Neural cell (in vitro differentiated cells): ENCODE data around the gene WDR20. TPM values are rescaled to one million over a fixed set of nuclear protein-coding genes. Genes with fewer than 3 reads are reported as not detected.

Source experiments
- H2AFZ ChIP-seq: fragments of 200-600, 300-800 bp; sonication (generic), shearing (Covaris generic); 2 replicates; pipeline ENCODE4 v1.6.0; 2014; ENCODE audit warnings: low read depth, mild to moderate bottlenecking, antibody characterized with exemption, low read length, moderate library complexity
- H3F3A ChIP-seq: fragments of 200-600 bp; shearing (Covaris generic); 2 replicates; pipeline ENCODE4 v1.6.1; 2016; ENCODE audit warnings: mild to moderate bottlenecking, moderate library complexity, mixed read lengths, antibody characterized with exemption, low read length; ENCODE audit not compliant: insufficient read depth, poor library complexity, severe bottlenecking
- H3K27ac ChIP-seq: fragments of 200-600, 300-800 bp; sonication (generic), shearing (Covaris generic); 2 replicates; pipeline ENCODE4 v1.5.1; 2014; ENCODE audit warnings: mild to moderate bottlenecking, low read length, moderate library complexity
- H3K27me3 ChIP-seq: fragments of 300-800, 200-600 bp; sonication (generic), shearing (Covaris generic); 2 replicates; pipeline ENCODE4 v1.6.0; 2014; ENCODE audit warnings: mild to moderate bottlenecking, low read depth, low read length, moderate library complexity; ENCODE audit not compliant: insufficient read depth
- H3K36me3 ChIP-seq: fragments of 300-800, 200-600 bp; sonication (generic), shearing (Covaris generic); 2 replicates; pipeline ENCODE4 v1.5.1; 2014; ENCODE audit warnings: mild to moderate bottlenecking, antibody characterized with exemption, low read length, moderate library complexity; ENCODE audit not compliant: insufficient read depth
- H3K4me2 ChIP-seq: fragments of 300-800, 200-600 bp; sonication (generic), shearing (Covaris generic); 2 replicates; pipeline ENCODE4 v1.6.0; 2014; ENCODE audit warnings: mild to moderate bottlenecking, low read length
- H3K4me3 ChIP-seq: fragments of 300-800, 200-600 bp; sonication (generic), shearing (Covaris generic); 2 replicates; pipeline ENCODE4 v1.5.1; 2014; ENCODE audit warnings: mild to moderate bottlenecking, low read length, moderate library complexity
- H3K79me2 ChIP-seq: fragments of 200-600 bp; shearing (Covaris generic); replicated peaks from 2 replicates; pipeline ENCODE4 v1.6.0; 2014; ENCODE audit warnings: mild to moderate bottlenecking, low read length, moderate library complexity; ENCODE audit not compliant: insufficient read depth
- H3K9ac ChIP-seq: fragments of 300-800, 200-600 bp; sonication (generic), shearing (Covaris generic); 2 replicates; pipeline ENCODE4 v1.6.1; 2016; ENCODE audit warnings: mild to moderate bottlenecking, low read length, mixed read lengths
- H3K9me2 ChIP-seq: fragments of 200-600 bp; shearing (Covaris generic); 2 replicates; pipeline ENCODE4 v1.6.1; 2016; ENCODE audit warnings: mild to moderate bottlenecking, low read length, mixed read lengths; ENCODE audit not compliant: insufficient read depth
- H3K9me3 ChIP-seq: fragments of 200-600, 300-800 bp; sonication (generic), shearing (Covaris generic); 2 replicates; pipeline ENCODE4 v1.6.1; 2016; ENCODE audit warnings: mild to moderate bottlenecking, mixed run types, low read length, moderate library complexity, mixed read lengths
- H4K20me1 ChIP-seq: fragments of 200-600 bp; shearing (Covaris generic); 2 replicates; pipeline ENCODE4 v1.6.1; 2016; ENCODE audit warnings: mild to moderate bottlenecking, mixed run types; ENCODE audit not compliant: insufficient read depth
- CTCF ChIP-seq: fragments of 450-650 bp; IDR thresholded peaks from 2 replicates; pipeline ENCODE4 v1.5.1; 2014; ENCODE audit warnings: antibody characterized with exemption, mild to moderate bottlenecking, moderate library complexity; ENCODE audit not compliant: poor library complexity, severe bottlenecking
- EZH2 ChIP-seq: fragments of 200-600, 300-800 bp; shearing (Covaris generic), sonication (generic); IDR thresholded peaks from 2 replicates; pipeline ENCODE4 v1.6.1; 2014; ENCODE audit warnings: antibody characterized with exemption, low read length, borderline replicate concordance, mild to moderate bottlenecking; ENCODE audit not compliant: insufficient read depth, poor library complexity, severe bottlenecking
- MXI1 ChIP-seq: fragments of 450-650 bp; conservative IDR thresholded peaks from 2 replicates; pipeline ENCODE4 v1.6.1; 2014; ENCODE audit warnings: antibody characterized with exemption, mild to moderate bottlenecking; ENCODE audit not compliant: poor library complexity, severe bottlenecking
- POLR2AphosphoS5 ChIP-seq: IDR thresholded peaks from 2 replicates; pipeline ENCODE4 v1.6.1; 2012
- RAD21 ChIP-seq: fragments of 450-650 bp; conservative IDR thresholded peaks from 2 replicates; pipeline ENCODE4 v1.6.1; 2014; ENCODE audit warnings: antibody characterized with exemption, mild to moderate bottlenecking, moderate library complexity
- REST ChIP-seq: IDR thresholded peaks from 2 replicates; pipeline ENCODE4 v1.6.1; 2012; ENCODE audit warnings: borderline replicate concordance
- SMC3 ChIP-seq: fragments of 450-650 bp; conservative IDR thresholded peaks from 2 replicates; pipeline ENCODE4 v1.6.1; 2014; ENCODE audit warnings: antibody characterized with exemption, mild to moderate bottlenecking, moderate library complexity; ENCODE audit not compliant: poor library complexity
- TAF1 ChIP-seq: IDR thresholded peaks from 2 replicates; pipeline ENCODE4 v1.6.1; 2012; ENCODE audit warnings: low read depth
- polyA plus RNA-seq: library from polyadenylated mRNA; depleted of rRNA; stranded (reverse); fragments of >200 nt; gene quantifications from 2 replicates; pipeline ENCODE4 v1.2.3, GENCODE V29; 2014

WDR20 gene
- polyA plus RNA-seq, 1 donor from 2014 or later: 28.6 TPM

GRCh38 chr14:102220031-102220430, 80.3 kb downstream of the WDR20 start:
- Histone ChIP-seq H2AFZ (no peak overlapping the region), H3K9me2 (no peaks in the 10 kb centered on the region), H3K9me3 (no peaks in the 10 kb centered on the region), H3K27me3 (no peaks in the 10 kb centered on the region), H4K20me1 (no peaks in the 10 kb centered on the region), H3K4me2 (no peak overlapping the region), H3F3A (no peaks in the 10 kb centered on the region), H3K36me3 (no peaks in the 10 kb centered on the region), H3K79me2 (no peaks in the 10 kb centered on the region), H3K9ac (no peak overlapping the region), H3K4me3 (no peak overlapping the region), H3K27ac (no peak overlapping the region)
- no peak for TF ChIP-seq POLR2AphosphoS5
- TF ChIP-seq SMC3: no peak
- no peak for TF ChIP-seq MXI1
- no peak for TF ChIP-seq TAF1
- TF ChIP-seq REST: no peak
- no peak for TF ChIP-seq EZH2
- TF ChIP-seq RAD21: no peak
- TF ChIP-seq CTCF: no peak

- Histone ChIP-seq H3K4me2 (no peak overlapping the region), H3K27ac (peak overlapping the region; percentile 41), H3K36me3 (no peaks in the 10 kb centered on the region), H3K27me3 (no peaks in the 10 kb centered on the region), H3F3A (no peaks in the 10 kb centered on the region), H3K4me3 (no peak overlapping the region), H3K9ac (no peak overlapping the region), H3K9me3 (no peaks in the 10 kb centered on the region), H2AFZ (no peak overlapping the region), H4K20me1 (no peaks in the 10 kb centered on the region), H3K9me2 (no peaks in the 10 kb centered on the region), H3K79me2 (no peaks in the 10 kb centered on the region)
- TF ChIP-seq RAD21 (no peak), CTCF (no peak), POLR2AphosphoS5 (peak; percentile 3)
Measured at GRCh38 chr14:102221026-102221425, 81.3 kb downstream of the WDR20 start.
